Common myeloid progenitor, CD34-positive (primary cell): ENCODE measurements around the gene RALGAPA2.

Source experiments
- CTCF ChIA-PET: fragments of 350-600 bp; sonication (Branson Sonifier 250); formaldehyde crosslinking; loops from one replicate; lab custom pipeline; 2021; ENCODE audit warnings: antibody characterized with exemption; lab: Charles Lee
- POLR2A ChIA-PET: fragments of 350-600 bp; sonication (Branson Sonifier 250); formaldehyde crosslinking; loops from one replicate; lab custom pipeline; 2021; ENCODE audit warnings: antibody characterized with exemption; lab: Charles Lee
- DNase-seq, 3 donors: peaks; one replicate each; pipeline versions ENCODE4 v3.0.0 to v3.0.0-alpha.2; 2013
- H3K27ac ChIP-seq, 2 experiments: 1 replicate in 1 of 2; 2 replicates in 1 of 2; pipeline ENCODE4 v1.7.0; 2013; ENCODE audit warnings: inconsistent platforms in 2 of 2, low read length in 2 of 2, mild to moderate bottlenecking in 2 of 2, low read depth in 1 of 2, moderate library complexity in 1 of 2; ENCODE audit not compliant: severe bottlenecking in 2 of 2, insufficient read depth in 1 of 2, poor library complexity in 1 of 2
- H3K27me3 ChIP-seq, 5 experiments: replicated peaks in 2 of 5; 1 replicate in 3 of 5; 2 replicates in 2 of 5; pipeline versions ENCODE4 v1.6.1 to v1.7.0; 2013; ENCODE audit warnings: low read length in 4 of 5, mild to moderate bottlenecking in 2 of 5, moderate library complexity in 2 of 5, inconsistent platforms in 1 of 5; ENCODE audit not compliant: insufficient read depth in 5 of 5, control insufficient read depth in 4 of 5
- H3K36me3 ChIP-seq, 4 experiments: 1 replicate in 2 of 4; 2 replicates in 2 of 4; pipeline versions ENCODE4 v1.6.1 to v1.7.0; 2013; ENCODE audit warnings: low read length in 3 of 4, control low read depth in 1 of 4, mild to moderate bottlenecking in 1 of 4; ENCODE audit not compliant: control insufficient read depth in 4 of 4, insufficient read depth in 4 of 4
- H3K4me1 ChIP-seq, 4 experiments: 1 replicate in 3 of 4; 2 replicates in 1 of 4; pipeline versions ENCODE4 v1.6.1 to v1.7.1; 2013; ENCODE audit warnings: low read length in 3 of 4, mild to moderate bottlenecking in 3 of 4, control low read depth in 1 of 4, inconsistent platforms in 1 of 4, moderate library complexity in 1 of 4; ENCODE audit not compliant: control insufficient read depth in 4 of 4, insufficient read depth in 4 of 4; ENCODE audit errors: control extremely low read depth in 1 of 4
- H3K4me3 ChIP-seq, 7 experiments: 1 replicate in 4 of 7; 2 replicates in 3 of 7; pipeline versions ENCODE4 v1.5.1 to v1.7.0; 2013; ENCODE audit warnings: mild to moderate bottlenecking in 7 of 7, low read length in 6 of 7, moderate library complexity in 6 of 7, inconsistent platforms in 2 of 7, low read depth in 2 of 7, control low read depth in 1 of 7; ENCODE audit not compliant: insufficient read depth in 4 of 7, control insufficient read depth in 1 of 7; ENCODE audit errors: extremely low read depth in 1 of 7
- H3K9me3 ChIP-seq, 5 experiments: 1 replicate in 4 of 5; 2 replicates in 1 of 5; pipeline versions ENCODE4 v1.6.1 to v1.7.1; 2013; ENCODE audit warnings: low read length in 4 of 5, mild to moderate bottlenecking in 2 of 5, inconsistent platforms in 1 of 5, low read depth in 1 of 5, moderate library complexity in 1 of 5; ENCODE audit not compliant: control insufficient read depth in 4 of 5, insufficient read depth in 2 of 5; ENCODE audit errors: control extremely low read depth in 1 of 5
- WGBS: methylation state at CpG from one replicate; pipeline ENCODE4 v1.1.5; 2013; ENCODE audit not compliant: insufficient coverage; 5-methylcytosine and 5-hydroxymethylcytosine counted together

RALGAPA2 gene

GRCh38 chr20:20731000-20731944, 18.8 kb upstream of the RALGAPA2 start:
- Histone ChIP-seq H3K36me3 (no peaks in the 10 kb centered on the region), H3K9me3 (no peaks in the 10 kb centered on the region), H3K4me3 (no peak overlapping the region), H3K4me1 (peaks cover 23 to 52% (median 37%) of the 10 kb centered on the region in 4 experiments), H3K27me3 (no peaks in the 10 kb centered on the region), H3K27ac (no peak overlapping the region)
- CTCF ChIA-PET = interaction anchor here (1.1 to 3.3 kb wide), 4 partner anchors 17 to 94 kb away, joined by 3 to 17 read pairs (median 6); no protein-coding TSS in a partner anchor
- POLR2A ChIA-PET = no interaction called here
- 98% methylated on average over 8 of the region's 11 CpGs for WGBS
- no peak for DNase-seq

DNA sequence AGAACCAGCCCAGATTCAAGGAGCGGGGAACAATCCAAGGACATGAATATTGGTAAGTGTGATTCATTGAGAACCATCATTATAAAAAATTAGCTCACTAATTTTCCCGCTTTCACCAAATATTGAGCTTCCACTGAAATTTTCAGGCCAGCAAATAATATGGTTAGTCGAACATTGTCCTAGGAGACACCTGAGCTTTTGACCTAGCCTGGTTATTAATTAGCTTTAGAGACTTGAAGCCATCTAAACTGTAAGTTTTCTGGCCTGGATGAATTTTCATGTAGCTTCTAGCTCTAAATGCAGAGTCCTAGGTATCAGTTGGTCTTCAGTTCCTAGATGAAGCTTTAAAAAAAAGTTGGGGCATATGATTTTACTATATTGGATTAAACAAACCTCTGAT, 17.1 kb upstream of the RALGAPA2 start:
- WGBS = 100% methylated on average over 1 of the region's 3 CpGs
- POLR2A ChIA-PET = no interaction called here
- Histone ChIP-seq H3K36me3 (no peaks in the 10 kb centered on the region), H3K9me3 (no peaks in the 10 kb centered on the region), H3K27me3 (no peaks in the 10 kb centered on the region), H3K27ac (no peak overlapping the region), H3K4me3 (no peak overlapping the region), H3K4me1 (peaks cover 12 to 35% (median 26%) of the 10 kb centered on the region in 4 experiments)
- CTCF ChIA-PET = interaction anchor here (0.9 to 3.3 kb wide), 6 partner anchors 11 to 95 kb away, joined by 3 to 17 read pairs (median 4); no protein-coding TSS in a partner anchor
- no peak for DNase-seq

DNA sequence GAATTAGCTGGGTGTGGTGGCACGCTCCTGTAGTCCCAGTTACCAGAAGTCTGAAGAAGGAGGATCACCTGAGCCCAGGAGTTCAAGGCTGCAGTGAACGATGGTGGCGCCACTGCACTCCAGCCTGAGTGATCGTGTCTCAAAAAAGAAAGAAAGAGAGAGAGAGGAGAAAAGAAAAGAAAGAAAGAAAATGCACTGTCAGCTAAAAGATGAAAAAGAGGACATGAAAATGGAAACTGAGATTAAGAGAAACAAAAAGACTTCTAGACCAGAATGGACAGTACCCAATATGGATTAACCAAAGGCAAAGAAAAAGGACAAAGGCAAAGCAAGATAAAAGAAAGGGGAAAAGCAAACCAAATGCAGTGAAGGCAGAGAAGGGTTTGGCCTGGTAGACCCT, 9.0 kb upstream of the RALGAPA2 start:
- WGBS = 100% methylated on average over 4 of the region's 4 CpGs
- ChIA-PET CTCF (interaction anchor here (0.6 to 1.0 kb wide), 2 partner anchors 22 to 35 kb away, joined by 3 read pairs; no protein-coding TSS in a partner anchor), POLR2A (interaction anchor here (0.6 kb wide), 1 partner anchor 30 kb away, joined by 4 read pairs; no protein-coding TSS in a partner anchor)
- no peaks in the 10 kb centered on the region for H3K27me3 ChIP-seq
- no peak for DNase-seq
- H3K27ac ChIP-seq = no peak overlapping the region
- no peak overlapping the region for H3K4me3 ChIP-seq
- H3K36me3 ChIP-seq = no peaks in the 10 kb centered on the region
- H3K4me1 ChIP-seq = peaks cover 0 to 3% (median 0%) of the 10 kb centered on the region in 4 experiments
- H3K9me3 ChIP-seq = no peaks in the 10 kb centered on the region

DNA sequence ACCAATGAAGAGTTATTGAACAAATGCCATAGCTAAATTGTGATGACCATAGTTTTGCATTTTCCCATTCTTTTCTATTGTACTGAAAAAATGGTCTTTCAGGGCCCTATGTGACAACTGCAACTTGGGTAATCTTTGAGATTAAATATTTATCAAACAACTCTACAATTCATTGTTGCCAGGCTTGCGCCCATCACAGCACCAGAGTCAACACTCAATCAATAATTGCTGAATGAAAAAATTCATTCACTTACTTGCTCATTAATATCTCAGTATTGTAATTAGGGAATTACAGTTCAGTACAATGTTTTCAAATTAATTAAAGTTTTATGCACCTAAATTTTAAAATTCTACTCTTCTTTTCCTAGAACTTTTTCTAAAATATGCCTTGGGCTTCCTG, 7.7 kb upstream of the RALGAPA2 start:
- ChIA-PET CTCF (no interaction called here), POLR2A (no interaction called here)
- Histone ChIP-seq H3K9me3 (no peaks in the 10 kb centered on the region), H3K27me3 (no peaks in the 10 kb centered on the region), H3K4me1 (peaks cover 0 to 3% (median 0%) of the 10 kb centered on the region in 4 experiments), H3K27ac (no peak overlapping the region), H3K36me3 (no peaks in the 10 kb centered on the region), H3K4me3 (no peak overlapping the region)
- DNase-seq = no peak
- WGBS = 100% methylated on average over 1 of the region's 1 CpG

- CTCF ChIA-PET = no interaction called here
- Histone ChIP-seq H3K4me1 (peaks cover 0 to 3% (median 0%) of the 10 kb centered on the region in 4 experiments), H3K27me3 (no peaks in the 10 kb centered on the region), H3K4me3 (no peak overlapping the region), H3K36me3 (no peaks in the 10 kb centered on the region), H3K27ac (no peak overlapping the region), H3K9me3 (no peaks in the 10 kb centered on the region)
- POLR2A ChIA-PET = no interaction called here
- no peak for DNase-seq
Measured at GRCh38 chr20:20719411-20719810, 7.0 kb upstream of the RALGAPA2 start.

DNA sequence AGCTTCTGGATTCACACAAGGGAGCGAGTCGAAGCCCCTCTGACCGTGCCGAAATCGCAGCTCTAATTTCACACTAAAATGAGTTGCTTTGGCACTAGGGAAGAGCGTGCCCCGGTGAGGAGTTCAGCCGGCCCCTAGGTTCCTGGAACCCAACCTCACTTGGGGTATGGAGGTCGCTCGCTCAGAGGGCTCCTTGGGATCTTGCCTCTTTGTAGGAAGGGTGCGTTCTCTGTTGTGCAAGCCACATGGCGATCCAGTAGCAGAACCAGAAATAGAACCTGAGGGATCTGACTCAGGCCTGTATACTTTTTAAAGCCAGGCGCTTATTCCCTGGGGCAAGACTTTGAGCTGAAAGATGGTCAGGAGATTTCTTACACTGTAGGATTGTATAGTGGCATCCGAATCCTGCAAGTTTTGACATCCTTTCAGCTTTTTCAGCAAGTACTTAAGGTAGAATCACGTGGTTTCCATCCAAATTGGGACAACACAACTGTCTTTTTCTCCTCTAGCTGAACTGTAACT, 861 bp upstream of the RALGAPA2 start:
- Histone ChIP-seq H3K9me3 (no peaks in the 10 kb centered on the region), H3K27ac (peak overlapping the region in 1 of 2 experiments; percentile 92), H3K4me1 (peaks cover 16 to 34% (median 28%) of the 10 kb centered on the region in 4 experiments), H3K36me3 (no peaks in the 10 kb centered on the region), H3K27me3 (no peaks in the 10 kb centered on the region), H3K4me3 (peak overlapping the region in 6 of 7 experiments; percentile 79 to 97 (median 88))
- no peak for DNase-seq
- 65% methylated on average over 15 of the region's 15 CpGs for WGBS
- ChIA-PET POLR2A (no interaction called here), CTCF (interaction anchor here (0.7 to 2.6 kb wide), 7 partner anchors 17 to 110 kb away, joined by 3 to 7 read pairs (median 3); no protein-coding TSS in a partner anchor)
